HEK293T (cell line): ENCODE measurements around the gene RNF208.

Experiments
- ARNT ChIP-seq: fragments of 450-650 bp; IDR thresholded peaks from 2 replicates; pipeline ENCODE4 v1.6.1; 2017; ENCODE audit warnings: mild to moderate bottlenecking
- LEF1 ChIP-seq: fragments of 450-650 bp; IDR thresholded peaks from 2 replicates; pipeline ENCODE4 v1.6.1; 2017; ENCODE audit warnings: mild to moderate bottlenecking, borderline replicate concordance
- SUZ12 ChIP-seq: fragments of 450-650 bp; IDR thresholded peaks from 2 replicates; pipeline ENCODE4 v1.6.1; 2016; ENCODE audit warnings: mild to moderate bottlenecking

- TF ChIP-seq LEF1 (no peak), SUZ12 (no peak), ARNT (no peak)
Measured at GRCh38 chr9:137176302-137177182, 45.5 kb downstream of the RNF208 start.
